HCT116 (cell line): ENCODE measurements around the gene FGD4.

ENCODE experiments used
- CBX3 ChIP-seq: IDR thresholded peaks from 2 replicates; pipeline ENCODE4 v1.6.1; 2012; ENCODE audit warnings: low read depth
- CTCF ChIP-seq, 3 experiments: fragments of 200-600 bp in 1 of 3; sonication (generic) in 1 of 3; IDR thresholded peaks in 2 of 3; conservative IDR thresholded peaks in 1 of 3; 2 replicates each; pipeline ENCODE4 v1.5.1; 2012 to 2017; ENCODE audit warnings: low read depth in 2 of 3, low read length in 2 of 3, antibody characterized with exemption in 1 of 3, borderline replicate concordance in 1 of 3, control low read depth in 1 of 3, mild to moderate bottlenecking in 1 of 3, mixed read lengths in 1 of 3, mixed run types in 1 of 3, moderate library complexity in 1 of 3; ENCODE audit not compliant: insufficient read depth in 1 of 3
- EGR1 ChIP-seq: IDR thresholded peaks from 2 replicates; pipeline ENCODE4 v1.6.1; 2012; ENCODE audit warnings: low read depth
- ELF1 ChIP-seq: IDR thresholded peaks from 2 replicates; pipeline ENCODE4 v1.6.1; 2012; ENCODE audit warnings: low read depth, borderline replicate concordance
- JUND ChIP-seq: IDR thresholded peaks from 2 replicates; pipeline ENCODE4 v1.6.1; 2012
- MAX ChIP-seq: IDR thresholded peaks from 2 replicates; pipeline ENCODE4 v1.6.1; 2012
- POLR2A ChIP-seq: IDR thresholded peaks from 2 replicates; pipeline ENCODE4 v1.7.0; 2011; ENCODE audit warnings: borderline replicate concordance; ENCODE audit not compliant: insufficient read depth, insufficient read length; ENCODE audit errors: extremely low read depth
- POLR2AphosphoS5 ChIP-seq: IDR thresholded peaks from 2 replicates; pipeline ENCODE4 v1.6.1; 2011; ENCODE audit warnings: mild to moderate bottlenecking, low read depth, low read length, moderate library complexity
- RAD21 ChIP-seq: IDR thresholded peaks from 2 replicates; pipeline ENCODE4 v1.6.1; 2012; ENCODE audit warnings: low read depth, mild to moderate bottlenecking
- REST ChIP-seq: IDR thresholded peaks from 2 replicates; pipeline ENCODE4 v1.6.1; 2012; ENCODE audit warnings: low read depth
- SP1 ChIP-seq: IDR thresholded peaks from 2 replicates; pipeline ENCODE4 v1.6.1; 2012; ENCODE audit warnings: low read depth
- YY1 ChIP-seq: IDR thresholded peaks from 2 replicates; pipeline ENCODE4 v1.6.1; 2011; ENCODE audit warnings: low read length, low read depth, moderate library complexity, mild to moderate bottlenecking; ENCODE audit not compliant: insufficient replicate concordance; ENCODE audit errors: extremely low read depth

- no peak for TF ChIP-seq CTCF (IDR thresholded peaks at IDR 0.05 in 2 of 3, conservative IDR thresholded peaks at IDR 0.05 in 1 of 3; ENCODE audit: borderline replicate concordance in 1 of 3, insufficient read depth in 1 of 3, low read depth in 2 of 3, low read length in 2 of 3)
- TF ChIP-seq ELF1, result no peak
- TF ChIP-seq REST, result no peak
- TF ChIP-seq POLR2A, result no peak
- TF ChIP-seq POLR2AphosphoS5, result no peak
- no peak for TF ChIP-seq RAD21
- TF ChIP-seq CBX3, result no peak
- no peak for TF ChIP-seq MAX
- TF ChIP-seq YY1, result no peak
- TF ChIP-seq SP1, result no peak
- TF ChIP-seq JUND, result no peak
- no peak for TF ChIP-seq EGR1
Measured at GRCh38 chr12:32605326-32606095, 206.2 kb downstream of the FGD4 start.
